DND-41 (cell line): ENCODE data around the gene CSNK1G2.

Experiments
- ATAC-seq: fragments of 200-7000 bp; cut with Tn5 transposase; 3 replicates; pipeline ENCODE4 v1.9.1; 2021; ENCODE audit warnings: low read depth; ENCODE audit not compliant: insufficient read depth
- DNase-seq: peaks from one replicate; pipeline ENCODE4 v3.0.0-alpha.2; 2020
- H2AFZ ChIP-seq: 2 replicates; pipeline ENCODE4 v1.6.0; 2012; ENCODE audit warnings: low read depth, low read length
- H3K27ac ChIP-seq: 2 replicates; pipeline ENCODE4 v1.5.1; 2012; ENCODE audit warnings: low read length, inconsistent platforms
- H3K27me3 ChIP-seq: fragments of 200-600 bp; sonication (generic); 2 replicates; pipeline ENCODE4 v1.6.0; 2012; ENCODE audit warnings: low read length, mild to moderate bottlenecking, inconsistent platforms; ENCODE audit not compliant: insufficient read depth, poor library complexity
- H3K36me3 ChIP-seq: 2 replicates; pipeline ENCODE4 v1.5.1; 2012; ENCODE audit warnings: low read length, inconsistent platforms; ENCODE audit not compliant: insufficient read depth
- H3K4me1 ChIP-seq: 2 replicates; pipeline ENCODE4 v1.5.1; 2012; ENCODE audit warnings: mild to moderate bottlenecking, low read length; ENCODE audit not compliant: insufficient read depth
- H3K4me2 ChIP-seq: 2 replicates; pipeline ENCODE4 v1.6.0; 2012; ENCODE audit warnings: mild to moderate bottlenecking, moderate library complexity, low read length, inconsistent platforms; ENCODE audit not compliant: insufficient read depth
- H3K4me3 ChIP-seq, 2 experiments: fragments of 200-600 bp in 1 of 2; shearing (Covaris generic) in 1 of 2; 2 replicates each; pipeline ENCODE4 v1.5.1; 2012 to 2016; ENCODE audit warnings: inconsistent platforms in 2 of 2, low read length in 2 of 2, mild to moderate bottlenecking in 2 of 2, low read depth in 1 of 2, moderate library complexity in 1 of 2
- H3K79me2 ChIP-seq: 2 replicates; pipeline ENCODE4 v1.6.0; 2012; ENCODE audit warnings: low read length, inconsistent platforms; ENCODE audit not compliant: insufficient read depth
- H3K9ac ChIP-seq: 2 replicates; pipeline ENCODE4 v1.6.0; 2012; ENCODE audit warnings: low read depth, mild to moderate bottlenecking, inconsistent platforms, low read length, moderate library complexity
- H3K9me3 ChIP-seq: 2 replicates; pipeline ENCODE4 v1.5.1; 2012; ENCODE audit warnings: low read length, moderate library complexity, mild to moderate bottlenecking, inconsistent platforms; ENCODE audit not compliant: insufficient read depth, severe bottlenecking
- H4K20me1 ChIP-seq: 2 replicates; pipeline ENCODE4 v1.6.0; 2012; ENCODE audit warnings: low read length; ENCODE audit not compliant: insufficient read depth
- EZH2 ChIP-seq: IDR thresholded peaks from 3 replicates; pipeline ENCODE4 v1.6.1; 2012; ENCODE audit warnings: borderline replicate concordance, low read depth, mild to moderate bottlenecking, moderate library complexity, low read length, inconsistent platforms; ENCODE audit not compliant: severe bottlenecking
- TF ChIP-seq, protein P1 (sequence below): IDR thresholded peaks from 2 replicates; pipeline ENCODE4 v1.5.1; 2012; ENCODE audit warnings: borderline replicate concordance, low read length, moderate library complexity, mild to moderate bottlenecking; ENCODE audit not compliant: poor library complexity, severe bottlenecking; ENCODE audit errors: extremely low read depth

The CSNK1G2 gene

DNA sequence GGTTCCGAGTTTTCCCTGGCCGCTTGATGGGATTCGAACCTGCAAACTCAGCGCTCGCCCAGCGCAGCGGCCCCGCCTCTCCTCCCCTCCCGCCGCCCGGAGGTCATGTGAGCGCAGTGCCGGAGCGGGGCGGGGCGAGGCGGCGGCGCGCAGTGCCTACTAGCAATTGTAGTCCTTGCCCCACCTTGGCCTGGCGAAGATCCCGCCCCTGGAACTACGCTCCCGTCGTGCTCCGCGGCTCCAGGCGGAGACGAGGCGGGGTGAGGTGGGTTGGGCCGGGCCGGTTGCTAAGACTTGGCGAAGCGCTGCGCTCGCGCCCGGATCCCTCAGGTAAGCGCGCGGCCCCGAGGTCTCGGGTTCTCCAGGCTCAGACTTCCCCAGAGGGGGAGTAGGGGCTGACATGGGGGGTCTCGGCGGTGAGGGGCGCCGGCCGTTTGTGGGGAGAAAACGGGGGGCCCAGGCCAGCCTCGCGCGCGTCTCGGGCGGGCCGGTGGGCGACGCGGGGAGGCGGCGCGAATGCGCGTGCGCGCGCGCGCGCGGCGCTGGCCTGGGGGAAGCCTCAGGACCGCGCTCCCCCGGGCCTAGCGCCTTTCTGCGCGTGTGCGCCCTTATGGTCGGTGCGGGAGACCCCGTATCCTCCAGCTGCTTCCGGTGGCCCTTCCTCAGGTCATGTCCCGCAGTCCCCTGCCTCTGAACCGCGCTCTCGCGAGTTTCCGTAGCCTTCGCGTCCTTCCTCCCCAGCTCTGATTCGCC is 35.7 kb upstream of the CSNK1G2 start, which contains the start of the genes ADAT3 and SCAMP4:
ADAT3 (plus strand) TSS at position 290 of the 753 bp plus-strand sequence. CDS start 6,649 bp downstream, outside the sequence.
SCAMP4 (plus strand) TSS at position 290 of the 753 bp plus-strand sequence. CDS start 9,621 bp downstream, outside the sequence.
- ATAC-seq = peak; percentile 98
- Histone ChIP-seq H2AFZ (peak within 1 kb of the TSS; percentile 70), H3K79me2 (peaks cover 47% of the 10 kb centered on the region), H3K9ac (peak within 1 kb of the TSS; percentile 76), H3K4me2 (peak within 1 kb of the TSS; percentile 80), H4K20me1 (peaks cover 23% of the 10 kb centered on the region), H3K36me3 (peaks cover 11% of the 10 kb centered on the region), H3K9me3 (no peaks in the 10 kb centered on the region), H3K4me3 (peak within 1 kb of the TSS; percentile 28 to 87; a peak in 3 of 4 replicates), H3K27ac (peak within 1 kb of the TSS; percentile 78), H3K4me1 (peaks cover 29% of the 10 kb centered on the region), H3K27me3 (no peaks in the 10 kb centered on the region)
- TF ChIP-seq EZH2 = no peak
- TF ChIP-seq, protein P1, sequence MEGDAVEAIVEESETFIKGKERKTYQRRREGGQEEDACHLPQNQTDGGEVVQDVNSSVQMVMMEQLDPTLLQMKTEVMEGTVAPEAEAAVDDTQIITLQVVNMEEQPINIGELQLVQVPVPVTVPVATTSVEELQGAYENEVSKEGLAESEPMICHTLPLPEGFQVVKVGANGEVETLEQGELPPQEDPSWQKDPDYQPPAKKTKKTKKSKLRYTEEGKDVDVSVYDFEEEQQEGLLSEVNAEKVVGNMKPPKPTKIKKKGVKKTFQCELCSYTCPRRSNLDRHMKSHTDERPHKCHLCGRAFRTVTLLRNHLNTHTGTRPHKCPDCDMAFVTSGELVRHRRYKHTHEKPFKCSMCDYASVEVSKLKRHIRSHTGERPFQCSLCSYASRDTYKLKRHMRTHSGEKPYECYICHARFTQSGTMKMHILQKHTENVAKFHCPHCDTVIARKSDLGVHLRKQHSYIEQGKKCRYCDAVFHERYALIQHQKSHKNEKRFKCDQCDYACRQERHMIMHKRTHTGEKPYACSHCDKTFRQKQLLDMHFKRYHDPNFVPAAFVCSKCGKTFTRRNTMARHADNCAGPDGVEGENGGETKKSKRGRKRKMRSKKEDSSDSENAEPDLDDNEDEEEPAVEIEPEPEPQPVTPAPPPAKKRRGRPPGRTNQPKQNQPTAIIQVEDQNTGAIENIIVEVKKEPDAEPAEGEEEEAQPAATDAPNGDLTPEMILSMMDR = no peak
- peak; percentile 100 for DNase-seq

DNA sequence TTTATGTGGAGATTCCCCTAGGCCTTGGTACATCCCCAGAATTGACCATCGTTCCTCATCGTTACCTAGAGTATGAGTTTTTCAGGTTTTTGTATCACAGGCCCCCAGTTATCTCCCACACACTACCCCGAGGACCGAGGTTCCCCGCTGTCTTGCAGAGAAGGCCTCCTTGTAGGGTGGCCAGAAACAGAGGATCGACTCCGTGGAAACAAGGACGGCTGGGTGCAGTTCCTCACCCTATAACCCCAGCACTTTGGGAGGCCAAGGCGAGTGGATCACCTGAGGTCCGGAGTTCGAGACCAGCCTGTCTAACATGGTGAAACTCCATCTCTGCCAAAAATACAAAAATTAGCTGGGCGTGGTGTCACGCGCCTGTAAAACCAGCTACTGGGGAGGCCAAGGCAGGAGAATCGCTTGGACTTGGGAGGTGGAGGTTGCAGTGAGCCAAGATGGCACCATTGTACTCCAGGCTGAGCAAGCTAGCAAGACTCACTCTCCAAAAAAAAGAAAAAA is 35.1 kb upstream of the CSNK1G2 start:
- peak overlapping the region; percentile 70 for H2AFZ ChIP-seq
- ATAC-seq = no peak
- H4K20me1 ChIP-seq = peaks cover 24% of the 10 kb centered on the region
- no peaks in the 10 kb centered on the region for H3K27me3 ChIP-seq
- no peak for DNase-seq
- peaks cover 29% of the 10 kb centered on the region for H3K4me1 ChIP-seq
- TF ChIP-seq, protein P1 = no peak
- no peak for TF ChIP-seq EZH2
- no peaks in the 10 kb centered on the region for H3K9me3 ChIP-seq
- H3K36me3 ChIP-seq = peaks cover 11% of the 10 kb centered on the region
- peak overlapping the region; percentile 78 for H3K27ac ChIP-seq
- H3K4me2 ChIP-seq = peak overlapping the region; percentile 80
- peak overlapping the region; percentile 76 for H3K9ac ChIP-seq
- peaks cover 52% of the 10 kb centered on the region for H3K79me2 ChIP-seq
- H3K4me3 ChIP-seq = peak overlapping the region; percentile 28 to 87; a peak in 3 of 4 replicates

DNA sequence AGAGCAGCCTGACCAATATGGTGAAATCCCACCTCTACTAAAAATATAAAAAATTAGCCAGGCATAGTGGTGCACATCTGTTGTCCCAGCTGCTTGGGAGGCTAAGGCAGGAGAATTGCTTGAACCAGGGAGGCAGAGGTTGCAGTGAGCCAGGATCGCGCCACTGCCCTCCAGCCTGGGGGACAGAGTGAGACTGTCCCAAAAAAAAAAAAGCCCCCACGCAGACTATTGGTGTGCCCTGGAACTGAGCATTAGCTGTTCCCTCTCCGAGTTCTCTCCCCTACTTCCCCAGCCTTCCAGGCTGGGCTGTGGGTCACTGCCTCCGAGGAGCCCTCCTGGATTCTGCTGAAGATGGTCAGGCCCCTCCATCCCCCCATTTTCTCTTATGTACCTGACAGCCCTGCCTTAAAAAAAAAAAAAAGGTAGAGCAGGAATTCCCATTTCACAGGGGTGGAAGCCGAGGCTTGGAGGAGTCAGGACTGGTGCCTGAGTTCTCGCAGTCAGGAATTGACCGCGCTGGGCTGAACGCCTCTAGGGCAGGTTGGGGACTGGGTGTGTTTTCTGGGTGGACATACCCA is 33.9 kb upstream of the CSNK1G2 start:
- peaks cover 63% of the 10 kb centered on the region for H3K79me2 ChIP-seq
- H3K4me1 ChIP-seq = peaks cover 29% of the 10 kb centered on the region
- no peak for TF ChIP-seq EZH2
- TF ChIP-seq, protein P1 = no peak
- DNase-seq = no peak
- H3K27ac ChIP-seq = no peak overlapping the region
- H3K4me2 ChIP-seq = 0 out of 2 replicates have a peak overlapping the region, but pooled peaks have one; percentile 80
- no peak overlapping the region for H2AFZ ChIP-seq
- H3K36me3 ChIP-seq = peaks cover 15% of the 10 kb centered on the region
- peaks cover 26% of the 10 kb centered on the region for H4K20me1 ChIP-seq
- ATAC-seq = no peak
- no peaks in the 10 kb centered on the region for H3K27me3 ChIP-seq
- H3K9me3 ChIP-seq = no peaks in the 10 kb centered on the region
- H3K4me3 ChIP-seq = no peak overlapping the region
- H3K9ac ChIP-seq = no peak overlapping the region
